Colonic mucosa (tissue), 4 donors: ENCODE data around the gene ASCC1. TPM values are rescaled to one million over a fixed set of nuclear protein-coding genes. Genes with fewer than 3 reads are reported as not detected.

Source experiments
- DNase-seq: peaks from one replicate; pipeline ENCODE4 v3.0.0-alpha.2; 2020
- H3K27ac ChIP-seq: fragments of 200-600 bp; one replicate; pipeline ENCODE4 v1.8.0; 2021
- H3K27me3 ChIP-seq: fragments of 200-600 bp; one replicate; pipeline ENCODE4 v1.8.0; 2021
- H3K36me3 ChIP-seq: fragments of 200-600 bp; one replicate; pipeline ENCODE4 v1.8.0; 2021
- H3K4me1 ChIP-seq: fragments of 200-600 bp; one replicate; pipeline ENCODE4 v1.8.0; 2021; ENCODE audit warnings: mild to moderate bottlenecking
- H3K4me3 ChIP-seq: fragments of 200-600 bp; one replicate; pipeline ENCODE4 v1.8.0; 2021
- H3K9ac ChIP-seq, 2 donors: one replicate each; pipeline ENCODE4 v1.7.0; 2013; ENCODE audit warnings: control low read depth in 2 of 2, low read depth in 2 of 2, low read length in 2 of 2
- H3K9me3 ChIP-seq: fragments of 200-600 bp; one replicate; pipeline ENCODE4 v1.8.0; 2021
- intact Hi-C: fragments of 100-400 bp; cut with DNase I; formaldehyde crosslinking; loops from one replicate; pipeline ENCODE4 v1.14.1; 2022
- total RNA-seq, 2 donors: library from RNA; stranded (reverse); fragmentation: NEBNext Ultra II Directional in 1 of 2; extraction: Animal tissue kit (Norgen Biotek cat#: 25700) in 1 of 2; gene quantifications; one replicate each; pipeline ENCODE4 v1.2.1, GENCODE V29; 2021
- TF ChIP-seq, protein P1 (sequence below): fragments of 200-600 bp; IDR thresholded peaks from one replicate; pipeline ENCODE4 v1.8.0; 2022; ENCODE audit warnings: antibody characterized with exemption, mild to moderate bottlenecking
- donor health status: healthy.
- donor health status: DM: no; HTN: no; CAD: no.
- donor health status: DM: no; HTN: no; CAD: no.

The ASCC1 gene
- total RNA-seq, 2 donors from 2014 or later, result 16.2 to 19.2 TPM

DNA sequence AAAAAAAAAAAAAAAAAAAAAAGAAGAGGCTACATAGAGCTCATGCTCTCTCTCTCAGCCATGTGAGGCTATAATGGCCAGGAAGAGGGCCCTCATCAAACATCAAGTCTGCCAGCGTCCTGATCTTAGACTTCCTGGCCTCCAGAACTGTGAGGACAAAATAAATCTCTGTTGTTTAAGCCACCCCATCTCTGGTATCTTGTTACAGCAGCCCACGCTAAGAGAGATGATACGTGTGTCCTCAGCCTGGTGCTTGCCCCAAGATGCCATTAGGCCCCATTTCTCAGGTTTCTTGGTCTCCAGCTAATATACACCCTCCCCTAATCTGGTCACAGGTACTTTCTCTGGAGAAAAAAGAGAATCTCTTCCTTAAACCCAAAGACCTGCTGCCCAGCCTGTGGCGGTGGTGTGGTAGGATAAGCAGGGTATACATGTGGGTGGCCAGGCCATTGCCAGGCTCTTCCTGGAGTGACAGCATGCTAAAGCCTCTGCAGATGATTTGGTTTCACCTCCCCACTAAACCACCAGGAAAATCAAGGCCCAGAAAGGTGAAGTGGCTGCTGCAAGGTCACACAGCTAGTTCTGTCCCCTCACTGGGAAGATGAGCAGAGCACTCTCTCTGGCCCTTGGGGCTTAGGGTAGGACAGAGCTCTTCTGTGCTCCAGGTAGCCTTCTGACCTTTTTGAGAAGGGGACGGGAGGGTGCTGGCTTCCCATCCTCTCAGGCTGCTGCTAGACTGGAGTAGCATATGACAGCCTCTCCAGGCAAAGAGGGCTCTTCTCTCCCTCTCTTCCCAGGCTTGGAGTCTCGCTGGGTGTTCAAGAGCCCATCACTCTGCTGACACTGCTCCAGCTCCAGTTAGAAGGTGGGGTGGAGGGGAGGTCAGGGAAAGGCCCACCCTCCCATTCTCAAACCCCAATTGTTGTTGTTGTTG is 133.0 kb downstream of the ASCC1 start:
- Histone ChIP-seq H3K9me3 (no peaks in the 10 kb centered on the region), H3K4me3 (no peak overlapping the region), H3K27ac (no peak overlapping the region), H3K9ac (no peak overlapping the region), H3K4me1 (peaks cover 5% of the 10 kb centered on the region), H3K27me3 (peaks cover 14% of the 10 kb centered on the region), H3K36me3 (no peaks in the 10 kb centered on the region)
- DNase-seq, result no peak
- TF ChIP-seq, protein P1, sequence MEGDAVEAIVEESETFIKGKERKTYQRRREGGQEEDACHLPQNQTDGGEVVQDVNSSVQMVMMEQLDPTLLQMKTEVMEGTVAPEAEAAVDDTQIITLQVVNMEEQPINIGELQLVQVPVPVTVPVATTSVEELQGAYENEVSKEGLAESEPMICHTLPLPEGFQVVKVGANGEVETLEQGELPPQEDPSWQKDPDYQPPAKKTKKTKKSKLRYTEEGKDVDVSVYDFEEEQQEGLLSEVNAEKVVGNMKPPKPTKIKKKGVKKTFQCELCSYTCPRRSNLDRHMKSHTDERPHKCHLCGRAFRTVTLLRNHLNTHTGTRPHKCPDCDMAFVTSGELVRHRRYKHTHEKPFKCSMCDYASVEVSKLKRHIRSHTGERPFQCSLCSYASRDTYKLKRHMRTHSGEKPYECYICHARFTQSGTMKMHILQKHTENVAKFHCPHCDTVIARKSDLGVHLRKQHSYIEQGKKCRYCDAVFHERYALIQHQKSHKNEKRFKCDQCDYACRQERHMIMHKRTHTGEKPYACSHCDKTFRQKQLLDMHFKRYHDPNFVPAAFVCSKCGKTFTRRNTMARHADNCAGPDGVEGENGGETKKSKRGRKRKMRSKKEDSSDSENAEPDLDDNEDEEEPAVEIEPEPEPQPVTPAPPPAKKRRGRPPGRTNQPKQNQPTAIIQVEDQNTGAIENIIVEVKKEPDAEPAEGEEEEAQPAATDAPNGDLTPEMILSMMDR, result no peak
- intact Hi-C loops, result no loop called here

DNA sequence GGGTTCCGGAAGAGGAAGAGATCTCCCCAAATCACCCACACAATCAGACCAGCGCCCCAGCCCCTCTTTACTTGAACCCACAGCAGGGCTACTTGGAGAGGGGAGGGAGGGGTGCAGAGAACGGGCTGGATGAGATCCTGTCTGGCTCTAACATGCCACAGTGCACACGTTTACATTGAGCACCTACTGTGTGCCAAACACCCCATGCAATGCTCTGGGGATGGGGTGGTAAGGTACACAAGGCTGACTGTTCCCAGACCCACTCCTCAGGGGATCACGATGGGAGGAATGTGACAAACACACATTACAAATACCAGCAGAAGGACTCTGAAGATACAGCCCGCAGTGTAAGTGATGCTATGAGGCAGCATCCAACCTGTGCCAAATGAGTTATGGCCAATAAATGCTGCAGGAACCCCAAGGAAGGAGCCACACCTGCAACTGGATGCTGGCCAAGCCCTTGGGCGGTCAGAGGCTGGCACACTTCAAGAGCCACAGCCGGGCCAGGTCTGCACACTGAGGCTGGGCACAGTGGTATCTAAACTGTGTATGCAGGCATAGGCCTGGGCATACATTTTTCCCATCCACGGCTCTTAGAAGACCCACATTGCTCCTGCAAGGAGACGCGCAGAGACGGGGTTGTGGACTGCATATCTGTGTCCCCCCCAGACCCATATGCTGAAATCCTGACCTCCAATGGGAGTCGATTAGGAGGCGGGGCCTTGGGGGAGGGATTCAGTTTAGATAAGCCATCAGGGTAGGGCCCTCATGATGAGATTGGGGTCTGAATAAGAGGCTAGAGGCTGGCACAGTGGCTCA is 134.1 kb downstream of the ASCC1 start:
- H3K9ac ChIP-seq, result no peak overlapping the region
- no peaks in the 10 kb centered on the region for H3K4me1 ChIP-seq
- intact Hi-C loops, result no loop called here
- peak; percentile 56 for DNase-seq
- H3K27me3 ChIP-seq, result peaks cover 3% of the 10 kb centered on the region
- H3K27ac ChIP-seq, result no peak overlapping the region
- no peaks in the 10 kb centered on the region for H3K36me3 ChIP-seq
- TF ChIP-seq, protein P1, result no peak
- no peak overlapping the region for H3K4me3 ChIP-seq
- H3K9me3 ChIP-seq, result no peaks in the 10 kb centered on the region

DNA sequence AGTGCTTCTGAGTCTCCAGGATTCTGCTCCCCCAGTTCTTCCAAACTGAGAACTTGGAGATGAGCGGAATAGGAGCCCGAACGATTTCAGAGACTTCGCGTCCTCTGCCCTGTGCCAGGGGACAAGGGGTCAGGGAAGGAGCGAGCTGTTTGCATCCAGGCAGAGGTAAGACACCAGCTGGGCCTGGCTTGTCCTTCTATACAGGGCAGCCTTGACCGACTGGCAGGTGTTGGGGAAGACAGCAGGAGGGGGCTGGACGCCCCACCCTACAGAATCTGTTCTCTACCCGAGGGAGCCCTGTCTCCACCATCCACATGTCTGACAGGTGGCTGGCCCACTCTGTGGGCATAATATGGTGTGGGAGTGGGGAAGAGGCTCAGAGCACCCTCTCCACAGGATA is 134.9 kb downstream of the ASCC1 start:
- H3K9me3 ChIP-seq, result no peaks in the 10 kb centered on the region
- intact Hi-C loops, result no loop called here
- TF ChIP-seq, protein P1, result no peak
- H3K9ac ChIP-seq, result no peak overlapping the region
- DNase-seq, result no peak
- no peak overlapping the region for H3K4me3 ChIP-seq
- no peak overlapping the region for H3K27ac ChIP-seq
- H3K4me1 ChIP-seq, result no peaks in the 10 kb centered on the region
- H3K36me3 ChIP-seq, result no peaks in the 10 kb centered on the region
- no peaks in the 10 kb centered on the region for H3K27me3 ChIP-seq

DNA sequence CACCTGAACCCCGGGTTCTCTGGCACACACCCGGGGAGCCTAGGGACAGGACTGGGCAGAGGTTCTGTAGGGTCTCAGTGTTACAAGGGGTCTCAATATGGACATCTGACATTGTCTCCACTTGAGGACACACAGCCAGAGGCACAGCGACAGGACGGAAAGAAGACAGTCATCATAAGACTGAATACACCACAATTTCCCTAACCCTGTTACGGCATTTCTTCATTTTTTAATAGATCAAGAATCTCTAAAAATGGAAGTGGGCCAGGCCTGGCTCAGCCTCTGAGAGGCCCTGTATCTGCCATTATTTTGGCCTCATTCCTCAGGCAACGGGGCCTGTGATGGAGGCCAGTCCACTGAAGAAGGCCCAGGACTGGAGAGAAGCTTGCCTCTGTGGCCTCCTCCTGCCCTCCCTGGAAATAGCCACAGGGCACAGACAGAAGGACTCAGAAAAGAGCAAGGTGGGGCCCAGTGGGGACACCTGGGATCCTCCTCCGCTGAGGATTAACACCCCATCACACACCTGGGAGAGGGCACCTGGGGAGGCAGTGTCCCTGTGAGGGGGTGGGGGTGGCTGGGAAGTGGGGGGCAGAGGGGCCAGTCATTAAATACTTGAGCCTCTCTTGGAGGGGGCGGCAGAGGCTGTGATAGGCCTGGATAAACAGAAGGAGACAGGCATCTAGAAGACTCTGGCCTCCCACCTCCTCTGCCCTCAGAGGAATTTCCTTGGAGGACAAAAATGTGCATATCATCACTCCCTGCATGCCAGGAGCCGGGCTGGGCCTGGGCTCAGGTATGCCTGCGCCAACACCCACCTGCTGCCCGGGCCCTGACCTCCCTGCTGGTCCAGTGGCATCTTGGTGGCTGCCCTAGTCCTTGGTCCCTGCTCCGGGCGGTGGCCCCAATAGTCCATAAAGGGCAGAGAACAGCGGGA is 135.8 kb downstream of the ASCC1 start:
- H3K4me1 ChIP-seq, result no peaks in the 10 kb centered on the region
- H3K36me3 ChIP-seq, result no peaks in the 10 kb centered on the region
- H3K4me3 ChIP-seq, result no peak overlapping the region
- TF ChIP-seq, protein P1, result no peak
- no peaks in the 10 kb centered on the region for H3K9me3 ChIP-seq
- intact Hi-C loops, result no loop called here
- no peak overlapping the region for H3K9ac ChIP-seq
- H3K27me3 ChIP-seq, result no peaks in the 10 kb centered on the region
- H3K27ac ChIP-seq, result no peak overlapping the region
- no peak for DNase-seq

DNA sequence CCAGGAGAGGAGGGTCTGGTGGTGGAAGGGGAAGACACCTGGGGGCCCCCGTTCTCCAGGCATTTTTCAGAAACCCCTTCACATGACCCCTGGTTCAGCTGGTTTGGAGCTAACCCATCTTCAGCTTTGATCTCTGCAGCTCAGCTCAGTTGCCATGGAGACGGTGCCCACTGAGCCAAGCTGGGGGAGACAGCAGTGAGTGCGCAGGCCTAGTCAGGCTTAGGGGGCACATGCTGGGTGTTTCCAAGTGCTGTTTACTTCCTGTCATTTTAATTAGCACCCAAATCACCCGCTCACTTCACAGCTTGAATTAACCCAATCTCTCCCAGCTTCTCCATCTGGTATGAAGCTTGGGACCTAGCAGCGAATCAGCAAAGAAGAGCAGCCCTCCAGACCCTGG is 136.7 kb downstream of the ASCC1 start:
- no peak for DNase-seq
- no peaks in the 10 kb centered on the region for H3K9me3 ChIP-seq
- H3K4me1 ChIP-seq, result no peaks in the 10 kb centered on the region
- H3K9ac ChIP-seq, result no peak overlapping the region
- H3K36me3 ChIP-seq, result no peaks in the 10 kb centered on the region
- intact Hi-C loops, result no loop called here
- H3K27ac ChIP-seq, result no peak overlapping the region
- TF ChIP-seq, protein P1, result no peak
- no peak overlapping the region for H3K4me3 ChIP-seq
- H3K27me3 ChIP-seq, result no peaks in the 10 kb centered on the region
